HG03097 (cell line): ENCODE measurements around the gene BAX.

Source experiments
- ATAC-seq: cut with Tn5 transposase; IDR thresholded peaks from one replicate; pipeline ENCODE4 v1.9.1; 2021; ENCODE audit not compliant: unreplicated experiment, low FRiP score

The BAX gene

GRCh38 chr19:49009828-49010227 is 55.2 kb downstream of the BAX start:
- ATAC-seq, result no peak

- ATAC-seq, result no peak
Observed at GRCh38 chr19:49010453-49010852, 55.8 kb downstream of the BAX start.

- ATAC-seq, result no peak
Observed at GRCh38 chr19:49011194-49011593, 56.5 kb downstream of the BAX start.
